ENCODE measurements around the gene C20orf96.
"Not testable (repeated sequence)": the region's sequence is repeated elsewhere in the genome, so short reads cannot be mapped to it uniquely, and the experiment has no call there.

C20orf96 gene

DNA sequence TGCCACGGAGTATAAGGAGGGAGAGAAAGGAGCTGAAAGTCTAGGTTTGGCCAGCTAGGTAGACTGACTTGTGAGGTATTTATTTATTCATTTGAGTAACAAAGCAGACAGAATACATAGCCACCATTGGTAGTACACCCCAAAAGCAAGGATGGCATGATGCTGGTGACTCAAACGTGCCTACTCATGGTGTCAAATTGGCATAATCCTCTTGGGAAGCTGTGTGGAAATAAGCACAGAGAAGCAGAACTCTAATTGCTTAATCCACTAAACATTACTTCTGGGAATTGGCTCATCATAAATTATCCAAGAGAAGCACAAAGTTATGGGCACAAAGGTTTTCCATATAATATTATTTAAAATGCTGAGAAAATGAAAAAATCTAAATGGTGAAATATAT is 30.6 kb downstream of the C20orf96 start:
- H3K36me3 ChIP-seq (ENCODE audit: insufficient read depth): no peaks in the 10 kb centered on the region
- H3K79me2 ChIP-seq (ENCODE audit: insufficient read depth, low read depth): no peaks in the 10 kb centered on the region
- H2AFZ ChIP-seq (ENCODE audit: low read depth): no peak overlapping the region
- no peak overlapping the region for H3K9ac ChIP-seq
- no peaks in the 10 kb centered on the region for H3K4me1 ChIP-seq (ENCODE audit: low read depth, poor library complexity, severe bottlenecking)
- no peak overlapping the region for H3K4me3 ChIP-seq (IDR thresholded peaks at IDR 0.05; ENCODE audit: insufficient read depth, low read depth, low read length)
- H4K20me1 ChIP-seq (ENCODE audit: insufficient read depth): no peaks in the 10 kb centered on the region
- H3K4me2 ChIP-seq: no peak overlapping the region
- H3K27ac ChIP-seq: no peak overlapping the region
- no peaks in the 10 kb centered on the region for H3K27me3 ChIP-seq (ENCODE audit: insufficient read depth, low read depth)
- TF ChIP-seq CTCF (conservative IDR thresholded peaks at IDR 0.05; ENCODE audit: low read depth, low read length): no peak

DNA sequence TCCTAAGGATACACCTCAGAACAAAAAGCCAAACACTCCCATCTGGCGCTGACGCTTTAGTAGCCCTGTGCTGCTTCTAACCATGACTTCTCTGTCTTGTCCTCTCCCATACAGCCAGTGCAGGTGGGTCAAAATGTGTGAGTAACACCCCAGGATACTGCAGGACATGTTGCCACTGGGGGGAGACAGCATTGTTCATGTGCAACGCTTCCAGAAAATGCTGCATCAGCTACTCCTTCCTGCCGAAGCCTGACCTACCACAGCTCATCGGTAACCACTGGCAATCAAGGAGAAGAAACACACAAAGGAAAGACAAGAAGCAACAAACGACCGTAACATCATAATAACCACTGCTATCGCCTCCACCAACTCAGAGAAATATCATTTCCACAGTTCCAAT is 31.6 kb downstream of the C20orf96 start:
- H3K27me3 ChIP-seq (ENCODE audit: insufficient read depth, low read depth): no peaks in the 10 kb centered on the region

DNA sequence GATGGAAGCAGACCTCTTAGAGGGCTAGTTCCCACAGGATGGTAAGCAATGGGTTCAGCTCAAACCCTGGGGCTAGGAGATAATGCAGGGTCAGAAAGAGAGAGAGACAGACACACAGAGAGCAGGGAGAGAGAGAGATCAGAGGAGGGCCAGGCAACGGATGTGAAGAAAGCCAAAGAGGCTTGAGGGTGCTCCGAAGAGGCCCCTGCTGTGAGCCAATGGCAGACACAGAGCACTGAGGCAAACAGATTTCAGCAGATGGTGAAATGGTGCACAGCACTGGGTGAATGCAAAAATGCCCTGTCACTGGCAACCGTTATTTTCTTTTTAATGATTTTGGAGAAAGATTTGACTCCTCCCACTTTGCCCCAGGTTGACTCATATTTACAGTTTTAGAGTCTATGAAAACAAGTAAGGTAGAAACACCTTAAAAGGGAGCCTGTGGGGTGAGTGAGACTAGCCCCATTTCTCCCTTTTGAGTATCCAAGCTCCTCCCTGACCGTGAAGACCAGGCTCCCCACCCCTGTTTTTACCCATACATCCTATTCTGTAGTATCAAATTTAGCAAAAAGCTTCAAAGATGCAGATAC is 32.2 kb downstream of the C20orf96 start:
- H3K4me2 ChIP-seq: no peak overlapping the region
- H3K27ac ChIP-seq: no peak overlapping the region
- H3K9ac ChIP-seq: no peak overlapping the region
- H2AFZ ChIP-seq (ENCODE audit: low read depth): no peak overlapping the region
- H3K4me3 ChIP-seq (IDR thresholded peaks at IDR 0.05; ENCODE audit: insufficient read depth, low read depth, low read length): no peak overlapping the region
- TF ChIP-seq CTCF (conservative IDR thresholded peaks at IDR 0.05; ENCODE audit: low read depth, low read length): no peak
- H3K79me2 ChIP-seq (ENCODE audit: insufficient read depth, low read depth): no peaks in the 10 kb centered on the region
- H4K20me1 ChIP-seq (ENCODE audit: insufficient read depth): no peaks in the 10 kb centered on the region
- no peaks in the 10 kb centered on the region for H3K36me3 ChIP-seq (ENCODE audit: insufficient read depth)
- no peaks in the 10 kb centered on the region for H3K4me1 ChIP-seq (ENCODE audit: low read depth, poor library complexity, severe bottlenecking)
- no peaks in the 10 kb centered on the region for H3K27me3 ChIP-seq (ENCODE audit: insufficient read depth, low read depth)

More for the DNA sequence above, 31.6 kb downstream of the C20orf96 start:
- Histone ChIP-seq H3K4me2 (no peak overlapping the region), H4K20me1 (ENCODE audit: insufficient read depth) (no peaks in the 10 kb centered on the region), H3K27ac (no peak overlapping the region), H3K36me3 (ENCODE audit: insufficient read depth) (no peaks in the 10 kb centered on the region), H3K79me2 (ENCODE audit: insufficient read depth, low read depth) (no peaks in the 10 kb centered on the region), H2AFZ (ENCODE audit: low read depth) (no peak overlapping the region), H3K4me3 (IDR thresholded peaks at IDR 0.05; ENCODE audit: insufficient read depth, low read depth, low read length) (no peak overlapping the region), H3K9ac (no peak overlapping the region), H3K4me1 (ENCODE audit: low read depth, poor library complexity, severe bottlenecking) (no peaks in the 10 kb centered on the region)
- TF ChIP-seq CTCF (conservative IDR thresholded peaks at IDR 0.05; ENCODE audit: low read depth, low read length): no peak

DNA sequence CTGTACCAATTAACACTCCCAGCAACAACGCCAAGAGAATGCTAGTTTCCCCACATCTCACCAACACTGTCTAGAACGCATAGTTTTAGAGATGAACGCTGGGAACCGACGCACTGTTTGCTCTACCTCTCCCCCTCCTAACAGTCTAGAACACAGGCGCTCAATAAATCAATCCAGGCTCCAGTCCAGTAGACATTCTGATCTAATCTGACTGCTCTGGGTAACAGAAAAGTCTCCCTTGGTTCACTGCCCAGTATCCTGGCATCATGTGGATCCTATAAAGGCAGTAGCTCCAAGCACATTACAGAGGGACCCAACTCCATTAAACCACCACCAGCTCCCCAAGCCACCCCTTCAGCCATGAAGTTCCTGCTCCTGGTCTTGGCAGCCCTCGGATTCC is 33.1 kb downstream of the C20orf96 start, which contains the start of gene DEFB132:
Gene DEFB132 (plus strand): TSS at position 306 of the 400 bp plus-strand sequence. CDS start 55 bp downstream, at position 361.
- Histone ChIP-seq H3K27me3 (ENCODE audit: insufficient read depth, low read depth) (no peaks in the 10 kb centered on the region), H3K4me1 (ENCODE audit: low read depth, poor library complexity, severe bottlenecking) (no peaks in the 10 kb centered on the region), H3K27ac (no peak within 1 kb of the TSS), H3K4me3 (IDR thresholded peaks at IDR 0.05; ENCODE audit: insufficient read depth, low read depth, low read length) (no peak within 1 kb of the TSS), H3K4me2 (no peak within 1 kb of the TSS), H2AFZ (ENCODE audit: low read depth) (no peak within 1 kb of the TSS), H4K20me1 (ENCODE audit: insufficient read depth) (no peaks in the 10 kb centered on the region), H3K9ac (no peak within 1 kb of the TSS), H3K79me2 (ENCODE audit: insufficient read depth, low read depth) (no peaks in the 10 kb centered on the region), H3K36me3 (ENCODE audit: insufficient read depth) (no peaks in the 10 kb centered on the region)
- TF ChIP-seq CTCF (conservative IDR thresholded peaks at IDR 0.05; ENCODE audit: low read depth, low read length): no peak

DNA sequence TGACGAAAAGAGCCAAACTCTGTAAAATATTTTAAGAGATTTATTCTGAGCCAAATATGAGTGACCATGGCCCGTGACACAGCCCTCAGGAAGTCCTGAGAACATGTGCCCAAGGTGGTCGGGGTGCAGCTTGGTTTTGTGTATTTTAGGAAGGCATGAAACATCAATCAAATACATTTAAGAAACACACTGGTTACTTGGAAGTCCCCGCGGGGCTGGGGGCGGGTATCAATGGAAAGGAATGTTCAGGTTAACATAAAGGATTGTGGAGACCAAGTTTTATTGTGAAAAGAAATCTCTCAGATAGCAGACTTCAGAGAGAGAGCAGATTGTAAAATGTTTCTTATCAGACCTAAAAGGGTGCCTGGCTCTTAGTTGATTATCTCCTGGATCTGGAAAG is 37.1 kb downstream of the C20orf96 start:
- H3K36me3 ChIP-seq (ENCODE audit: insufficient read depth); H4K20me1 ChIP-seq (ENCODE audit: insufficient read depth); H2AFZ ChIP-seq (ENCODE audit: low read depth); H3K27ac ChIP-seq; H3K27me3 ChIP-seq (ENCODE audit: insufficient read depth, low read depth); H3K4me1 ChIP-seq (ENCODE audit: low read depth, poor library complexity, severe bottlenecking); H3K4me2 ChIP-seq; H3K79me2 ChIP-seq (ENCODE audit: insufficient read depth, low read depth); H3K4me3 ChIP-seq (IDR thresholded peaks at IDR 0.05; ENCODE audit: insufficient read depth, low read depth, low read length); H3K9ac ChIP-seq: not testable (repeated sequence)
